ENCODE measurements around the gene RFPL3.

Gene RFPL3

GRCh38 chr22:32376681-32377080, 19.0 kb downstream of the RFPL3 start:
- Histone ChIP-seq H3K36me3 (ENCODE audit: control insufficient read depth in 2 of 2, insufficient read depth in 1 of 2, low read length in 2 of 2) (no peaks in the 10 kb centered on the region), H3K27ac (ENCODE audit: extremely low read depth, low read depth, low read length) (no peak overlapping the region), H3K4me3 (ENCODE audit: low read depth, low read length) (no peak overlapping the region), H3K4me1 (ENCODE audit: control insufficient read depth, insufficient read depth, low read length) (no peaks in the 10 kb centered on the region; the same call in 1 of the 2 replicates), H3K9me3 (ENCODE audit: control insufficient read depth, insufficient read depth, low read depth, low read length) (no peaks in the 10 kb centered on the region)
- ChIA-PET CTCF (interaction anchor here (0.7 to 0.9 kb wide), 2 partner anchors 14 to 96 kb away, joined by 4 to 5 read pairs; no protein-coding TSS in a partner anchor), POLR2A (no interaction called here)
- TF ChIP-seq SCRT1 (tag by site-specific recombination; IDR thresholded peaks at IDR 0.05; ENCODE audit: borderline replicate concordance) (no peak), ZNF266 (tag by site-specific recombination; IDR thresholded peaks at IDR 0.05; ENCODE audit: low read depth) (no peak), SP7 (tag by site-specific recombination; IDR thresholded peaks at IDR 0.05) (no peak), ZNF341 (tag by site-specific recombination; IDR thresholded peaks at IDR 0.05; ENCODE audit: low read depth) (no peak), ZBTB6 (tag by site-specific recombination; IDR thresholded peaks at IDR 0.05) (no peak), ZNF776 (tag by site-specific recombination; IDR thresholded peaks at IDR 0.05; ENCODE audit: borderline replicate concordance) (no peak), ZNF26 (tag by site-specific recombination; IDR thresholded peaks at IDR 0.05) (no peak), ZBTB8A (tag by site-specific recombination; IDR thresholded peaks at IDR 0.05) (no peak), PRDM1 (tag by site-specific recombination; IDR thresholded peaks at IDR 0.05) (no peak), ZNF133 (tag by site-specific recombination; IDR thresholded peaks at IDR 0.05) (no peak)
- TF ChIP-seq, protein P1, sequence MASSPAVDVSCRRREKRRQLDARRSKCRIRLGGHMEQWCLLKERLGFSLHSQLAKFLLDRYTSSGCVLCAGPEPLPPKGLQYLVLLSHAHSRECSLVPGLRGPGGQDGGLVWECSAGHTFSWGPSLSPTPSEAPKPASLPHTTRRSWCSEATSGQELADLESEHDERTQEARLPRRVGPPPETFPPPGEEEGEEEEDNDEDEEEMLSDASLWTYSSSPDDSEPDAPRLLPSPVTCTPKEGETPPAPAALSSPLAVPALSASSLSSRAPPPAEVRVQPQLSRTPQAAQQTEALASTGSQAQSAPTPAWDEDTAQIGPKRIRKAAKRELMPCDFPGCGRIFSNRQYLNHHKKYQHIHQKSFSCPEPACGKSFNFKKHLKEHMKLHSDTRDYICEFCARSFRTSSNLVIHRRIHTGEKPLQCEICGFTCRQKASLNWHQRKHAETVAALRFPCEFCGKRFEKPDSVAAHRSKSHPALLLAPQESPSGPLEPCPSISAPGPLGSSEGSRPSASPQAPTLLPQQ (tag by site-specific recombination; IDR thresholded peaks at IDR 0.05) = no peak
- TF ChIP-seq, protein P2, sequence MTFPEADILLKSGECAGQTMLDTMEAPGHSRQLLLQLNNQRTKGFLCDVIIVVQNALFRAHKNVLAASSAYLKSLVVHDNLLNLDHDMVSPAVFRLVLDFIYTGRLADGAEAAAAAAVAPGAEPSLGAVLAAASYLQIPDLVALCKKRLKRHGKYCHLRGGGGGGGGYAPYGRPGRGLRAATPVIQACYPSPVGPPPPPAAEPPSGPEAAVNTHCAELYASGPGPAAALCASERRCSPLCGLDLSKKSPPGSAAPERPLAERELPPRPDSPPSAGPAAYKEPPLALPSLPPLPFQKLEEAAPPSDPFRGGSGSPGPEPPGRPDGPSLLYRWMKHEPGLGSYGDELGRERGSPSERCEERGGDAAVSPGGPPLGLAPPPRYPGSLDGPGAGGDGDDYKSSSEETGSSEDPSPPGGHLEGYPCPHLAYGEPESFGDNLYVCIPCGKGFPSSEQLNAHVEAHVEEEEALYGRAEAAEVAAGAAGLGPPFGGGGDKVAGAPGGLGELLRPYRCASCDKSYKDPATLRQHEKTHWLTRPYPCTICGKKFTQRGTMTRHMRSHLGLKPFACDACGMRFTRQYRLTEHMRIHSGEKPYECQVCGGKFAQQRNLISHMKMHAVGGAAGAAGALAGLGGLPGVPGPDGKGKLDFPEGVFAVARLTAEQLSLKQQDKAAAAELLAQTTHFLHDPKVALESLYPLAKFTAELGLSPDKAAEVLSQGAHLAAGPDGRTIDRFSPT (tag by site-specific recombination; IDR thresholded peaks at IDR 0.05) = no peak

DNA sequence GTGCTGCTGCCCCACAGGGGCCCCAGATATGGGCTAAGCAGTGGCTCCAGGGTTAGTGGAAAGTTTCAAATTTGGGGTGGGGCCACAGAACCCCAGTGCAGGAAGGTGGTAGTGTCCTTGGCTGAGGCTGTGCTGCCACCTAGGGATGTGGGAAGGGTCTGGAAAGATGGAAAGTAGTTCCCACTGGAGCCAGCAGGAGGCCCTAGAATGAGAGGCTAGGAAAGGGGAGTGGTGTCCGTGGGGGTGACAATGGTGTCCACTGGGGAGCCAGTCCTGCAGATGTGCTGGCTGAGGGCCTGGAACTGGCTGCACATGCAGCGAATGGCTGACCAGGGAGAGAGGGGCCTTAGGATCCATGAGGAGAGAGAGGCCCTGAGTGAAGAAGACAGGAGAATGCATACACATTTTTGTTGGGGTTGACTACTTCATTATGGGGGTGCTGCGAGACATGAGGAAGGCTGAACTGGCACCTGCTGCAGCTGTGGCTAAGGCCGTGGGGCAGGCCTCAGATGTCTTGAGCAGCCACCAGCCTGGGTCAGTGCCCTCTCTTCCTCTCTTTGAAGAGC, 21.1 kb downstream of the RFPL3 start:
- CTCF ChIA-PET = interaction anchor here (0.6 to 2.7 kb wide), 21 partner anchors 8 to 691 kb away, joined by 3 to 12 read pairs (median 4); no protein-coding TSS in a partner anchor
- POLR2A ChIA-PET = no interaction called here
- H3K27ac ChIP-seq (ENCODE audit: extremely low read depth, low read depth, low read length) = no peak overlapping the region
- H3K9me3 ChIP-seq (ENCODE audit: control insufficient read depth, insufficient read depth, low read depth, low read length) = no peaks in the 10 kb centered on the region
- TF ChIP-seq SP2 (tag by site-specific recombination; IDR thresholded peaks at IDR 0.05) = no peak
- TF ChIP-seq, protein P3, sequence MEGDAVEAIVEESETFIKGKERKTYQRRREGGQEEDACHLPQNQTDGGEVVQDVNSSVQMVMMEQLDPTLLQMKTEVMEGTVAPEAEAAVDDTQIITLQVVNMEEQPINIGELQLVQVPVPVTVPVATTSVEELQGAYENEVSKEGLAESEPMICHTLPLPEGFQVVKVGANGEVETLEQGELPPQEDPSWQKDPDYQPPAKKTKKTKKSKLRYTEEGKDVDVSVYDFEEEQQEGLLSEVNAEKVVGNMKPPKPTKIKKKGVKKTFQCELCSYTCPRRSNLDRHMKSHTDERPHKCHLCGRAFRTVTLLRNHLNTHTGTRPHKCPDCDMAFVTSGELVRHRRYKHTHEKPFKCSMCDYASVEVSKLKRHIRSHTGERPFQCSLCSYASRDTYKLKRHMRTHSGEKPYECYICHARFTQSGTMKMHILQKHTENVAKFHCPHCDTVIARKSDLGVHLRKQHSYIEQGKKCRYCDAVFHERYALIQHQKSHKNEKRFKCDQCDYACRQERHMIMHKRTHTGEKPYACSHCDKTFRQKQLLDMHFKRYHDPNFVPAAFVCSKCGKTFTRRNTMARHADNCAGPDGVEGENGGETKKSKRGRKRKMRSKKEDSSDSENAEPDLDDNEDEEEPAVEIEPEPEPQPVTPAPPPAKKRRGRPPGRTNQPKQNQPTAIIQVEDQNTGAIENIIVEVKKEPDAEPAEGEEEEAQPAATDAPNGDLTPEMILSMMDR (tag by site-specific recombination; IDR thresholded peaks at IDR 0.05) = peak; percentile 77
- TF ChIP-seq ZNF654 (tag by site-specific recombination; IDR thresholded peaks at IDR 0.05; ENCODE audit: low read depth) = peak; percentile 70
- TF ChIP-seq ZIC2 (tag by site-specific recombination; IDR thresholded peaks at IDR 0.05) = 0 out of 2 replicates have a peak, but pooled peaks have one; percentile 19
- TF ChIP-seq ZNF121 (tag by site-specific recombination; IDR thresholded peaks at IDR 0.05) = no peak
- TF ChIP-seq PRDM10 (tag by site-specific recombination; IDR thresholded peaks at IDR 0.05) = peak; percentile 25; the same call in 1 of the 2 replicates
- H3K36me3 ChIP-seq (ENCODE audit: control insufficient read depth in 2 of 2, insufficient read depth in 1 of 2, low read length in 2 of 2) = no peaks in the 10 kb centered on the region
- no peak overlapping the region for H3K4me3 ChIP-seq (ENCODE audit: low read depth, low read length)
- no peaks in the 10 kb centered on the region; the same call in 1 of the 2 replicates for H3K4me1 ChIP-seq (ENCODE audit: control insufficient read depth, insufficient read depth, low read length)
